Testis (tissue), 2 donors: Measurements from ENCODE around the gene LIPE.

Experiments used
- POLR2A ChIP-seq: fragments of 450-650 bp; IDR thresholded peaks from one replicate; pipeline ENCODE4 v1.6.1; 2017; ENCODE audit warnings: antibody characterized with exemption, mild to moderate bottlenecking, moderate library complexity
- TF ChIP-seq, protein P1 (sequence below), 3 experiments: fragments of 450-650 bp in 2 of 3; fragments of 200-600 bp in 1 of 3; sonication (generic) in 1 of 3; IDR thresholded peaks; one replicate each; pipeline ENCODE4 v1.5.1; 2016 to 2019; ENCODE audit warnings: antibody characterized with exemption in 3 of 3, mild to moderate bottlenecking in 2 of 3, moderate library complexity in 1 of 3

DNA sequence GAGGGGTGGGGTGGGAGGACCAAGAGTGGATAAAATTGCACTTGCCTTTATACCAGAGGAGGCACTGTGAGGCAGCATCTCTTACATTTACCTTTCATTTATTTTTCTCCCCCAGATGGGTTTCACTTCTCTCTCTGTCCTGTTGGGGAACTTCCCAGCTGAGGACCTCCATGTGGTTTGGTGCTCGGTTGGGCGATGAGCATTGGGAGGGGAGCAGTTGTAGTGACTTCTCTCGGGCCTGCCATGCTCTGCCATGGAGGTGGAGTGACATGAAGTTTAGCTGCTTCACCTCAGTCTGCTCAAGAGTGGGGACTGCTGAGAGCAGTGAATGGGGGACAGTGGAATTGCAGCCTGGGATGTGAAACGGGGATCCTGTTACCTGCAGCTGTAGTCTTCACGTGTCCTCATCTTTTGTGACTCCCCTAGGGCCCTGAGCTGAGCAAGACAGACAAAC is 38.7 kb upstream of the LIPE start:
- TF ChIP-seq POLR2A = no peak
- TF ChIP-seq, protein P1, sequence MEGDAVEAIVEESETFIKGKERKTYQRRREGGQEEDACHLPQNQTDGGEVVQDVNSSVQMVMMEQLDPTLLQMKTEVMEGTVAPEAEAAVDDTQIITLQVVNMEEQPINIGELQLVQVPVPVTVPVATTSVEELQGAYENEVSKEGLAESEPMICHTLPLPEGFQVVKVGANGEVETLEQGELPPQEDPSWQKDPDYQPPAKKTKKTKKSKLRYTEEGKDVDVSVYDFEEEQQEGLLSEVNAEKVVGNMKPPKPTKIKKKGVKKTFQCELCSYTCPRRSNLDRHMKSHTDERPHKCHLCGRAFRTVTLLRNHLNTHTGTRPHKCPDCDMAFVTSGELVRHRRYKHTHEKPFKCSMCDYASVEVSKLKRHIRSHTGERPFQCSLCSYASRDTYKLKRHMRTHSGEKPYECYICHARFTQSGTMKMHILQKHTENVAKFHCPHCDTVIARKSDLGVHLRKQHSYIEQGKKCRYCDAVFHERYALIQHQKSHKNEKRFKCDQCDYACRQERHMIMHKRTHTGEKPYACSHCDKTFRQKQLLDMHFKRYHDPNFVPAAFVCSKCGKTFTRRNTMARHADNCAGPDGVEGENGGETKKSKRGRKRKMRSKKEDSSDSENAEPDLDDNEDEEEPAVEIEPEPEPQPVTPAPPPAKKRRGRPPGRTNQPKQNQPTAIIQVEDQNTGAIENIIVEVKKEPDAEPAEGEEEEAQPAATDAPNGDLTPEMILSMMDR (IDR thresholded peaks at IDR 0.05) = no peak
